KOPT-K1 (cell line): Measurements from ENCODE around the gene ANTXR2.

Experiments used
- H3K27ac ChIP-seq: fragments of 200-600 bp; sonication (generic); 2 replicates; pipeline ENCODE4 v1.5.1; 2016; ENCODE audit warnings: antibody characterized with exemption, mild to moderate bottlenecking, low read depth, low read length; ENCODE audit not compliant: poor library complexity, severe bottlenecking
- H3K36me3 ChIP-seq: fragments of 200-600 bp; sonication (generic); 2 replicates; pipeline ENCODE4 v1.5.1; 2017; ENCODE audit warnings: antibody characterized with exemption, mild to moderate bottlenecking, low read length, moderate library complexity; ENCODE audit not compliant: insufficient read depth
- H3K9me3 ChIP-seq: fragments of 200-600 bp; sonication (generic); 2 replicates; pipeline ENCODE4 v1.5.1; 2017; ENCODE audit warnings: antibody characterized with exemption, low read length, mild to moderate bottlenecking; ENCODE audit not compliant: insufficient read depth, poor library complexity, severe bottlenecking

ANTXR2 gene

DNA sequence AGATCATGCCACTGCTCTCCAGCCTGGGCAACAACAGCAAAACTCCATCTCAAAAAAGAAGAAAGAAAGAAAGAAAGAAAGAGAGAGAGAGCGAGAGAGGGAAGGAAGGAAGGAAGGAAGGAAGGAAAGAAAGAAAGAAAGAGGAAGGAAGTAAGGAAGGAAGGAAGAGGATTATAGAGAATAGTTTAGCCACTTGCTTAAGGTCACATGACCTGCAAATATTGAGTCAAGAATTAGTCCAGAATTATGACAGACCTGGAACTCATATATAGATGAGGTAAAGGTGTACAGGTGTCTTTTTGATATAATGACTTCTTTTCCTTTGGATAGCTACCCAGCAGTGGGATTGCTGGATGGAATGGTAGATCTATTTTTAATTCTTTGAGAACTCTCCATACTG lies 25.6 kb upstream of the ANTXR2 start:
- H3K9me3 ChIP-seq = no peaks in the 10 kb centered on the region
- H3K36me3 ChIP-seq = no peaks in the 10 kb centered on the region
- H3K27ac ChIP-seq = no peak overlapping the region

DNA sequence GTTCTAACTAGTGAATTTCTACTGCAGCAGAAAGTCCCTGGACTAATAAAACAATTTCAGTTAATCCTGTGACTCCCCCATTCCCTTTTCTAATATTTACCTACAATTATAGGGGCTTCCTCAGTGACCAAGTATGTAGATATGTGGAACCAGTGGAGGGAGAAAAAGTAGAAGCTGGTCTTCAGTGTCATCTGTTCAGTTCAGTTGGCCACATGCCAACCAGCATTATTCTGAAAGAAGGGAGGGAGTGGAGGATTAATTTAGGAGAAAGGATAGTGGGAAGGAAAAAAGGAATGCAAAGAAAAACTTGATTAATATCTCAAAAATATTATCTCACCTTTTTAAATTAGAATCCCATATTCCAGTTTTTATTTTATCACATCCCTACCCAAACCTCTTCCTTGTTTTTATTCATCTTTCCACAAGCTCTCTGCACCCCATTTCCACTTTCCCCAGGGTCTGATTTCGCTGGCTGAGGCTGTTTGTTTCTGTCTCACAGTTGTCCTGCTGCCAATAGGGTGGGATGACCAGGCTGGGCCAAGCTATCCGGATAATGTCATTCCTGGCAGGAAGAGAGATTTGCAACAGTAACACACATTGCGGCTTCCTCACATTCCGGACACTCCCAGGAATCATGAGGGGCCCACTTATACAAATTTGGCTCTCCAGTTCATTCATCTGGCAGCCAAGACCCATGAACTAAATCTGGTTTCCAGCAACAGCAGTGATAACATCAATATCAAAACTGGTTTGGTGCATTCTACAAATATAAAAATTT lies 24.6 kb upstream of the ANTXR2 start:
- Histone ChIP-seq H3K27ac (no peak overlapping the region), H3K36me3 (no peaks in the 10 kb centered on the region), H3K9me3 (no peaks in the 10 kb centered on the region)

DNA sequence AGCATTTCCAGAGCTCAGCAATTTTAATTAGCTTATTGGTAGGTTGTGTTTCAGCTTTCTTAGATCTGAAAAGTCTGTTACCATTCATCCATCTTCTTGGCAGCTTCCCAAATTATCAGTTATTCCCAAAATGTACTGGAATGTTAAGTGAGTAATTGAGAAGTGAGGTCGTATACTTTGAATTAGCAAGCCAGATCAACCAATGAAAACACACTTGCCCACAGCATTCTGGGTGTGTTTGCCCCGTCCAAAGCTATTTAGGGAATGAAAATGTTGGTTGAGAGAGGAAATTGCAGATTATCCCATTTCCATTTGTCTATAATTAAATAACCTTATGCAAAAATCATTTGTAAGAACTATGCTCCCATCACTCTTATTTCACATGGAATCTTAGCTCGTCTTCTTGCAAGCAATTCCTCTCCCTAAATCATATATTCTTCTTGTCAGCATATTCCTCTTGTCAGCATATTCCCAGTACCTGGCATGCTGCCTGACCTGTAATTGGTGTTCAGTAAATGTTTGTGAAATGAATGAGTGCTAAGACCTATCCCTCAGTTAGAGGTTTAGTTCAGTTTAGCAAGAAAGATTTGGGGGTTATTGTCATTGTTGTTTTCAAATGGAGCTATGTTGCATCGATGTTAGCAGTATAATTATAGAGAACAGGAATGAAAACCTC lies 23.3 kb upstream of the ANTXR2 start:
- H3K9me3 ChIP-seq = no peaks in the 10 kb centered on the region
- H3K36me3 ChIP-seq = no peaks in the 10 kb centered on the region
- no peak overlapping the region for H3K27ac ChIP-seq

DNA sequence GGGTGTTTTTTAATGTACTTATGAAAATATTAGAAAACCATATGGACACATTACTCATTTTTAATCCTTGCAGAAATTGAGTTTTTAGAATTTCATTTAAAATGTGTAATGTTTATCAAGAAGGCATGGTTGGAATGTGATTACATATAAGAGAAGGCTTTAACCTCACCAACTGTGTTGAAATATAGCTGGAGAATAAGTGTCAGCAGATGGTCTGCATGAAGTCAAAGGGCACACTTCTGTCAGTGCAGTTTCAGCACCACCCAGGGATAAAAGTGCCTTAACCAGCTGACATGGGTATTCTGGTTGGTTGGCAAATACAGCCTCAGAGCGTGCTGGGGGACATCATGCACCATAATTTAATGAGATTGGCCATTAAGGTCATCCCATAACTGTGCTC lies 21.2 kb upstream of the ANTXR2 start:
- H3K36me3 ChIP-seq = no peaks in the 10 kb centered on the region
- H3K9me3 ChIP-seq = no peaks in the 10 kb centered on the region
- no peak overlapping the region for H3K27ac ChIP-seq

DNA sequence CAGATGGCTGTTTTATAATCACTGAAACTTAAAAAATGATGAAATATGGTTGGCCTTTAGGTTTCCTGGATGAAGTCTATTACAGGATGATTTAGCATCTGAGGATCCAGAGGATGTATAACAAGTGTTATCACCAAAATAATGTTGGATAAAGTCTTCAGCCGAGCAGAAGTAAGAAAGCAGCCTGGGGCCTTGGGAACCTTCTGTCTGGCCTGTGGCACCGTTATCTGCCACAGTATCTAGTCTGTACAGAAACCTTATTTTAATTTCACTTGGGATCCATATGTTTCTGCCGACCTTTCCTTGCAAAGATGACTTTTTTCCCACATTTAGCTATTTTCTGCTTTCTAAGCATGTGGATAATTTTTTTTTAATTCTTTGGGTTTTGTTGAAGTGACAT lies 20.5 kb upstream of the ANTXR2 start:
- Histone ChIP-seq H3K27ac (no peak overlapping the region), H3K9me3 (no peaks in the 10 kb centered on the region), H3K36me3 (no peaks in the 10 kb centered on the region)

DNA sequence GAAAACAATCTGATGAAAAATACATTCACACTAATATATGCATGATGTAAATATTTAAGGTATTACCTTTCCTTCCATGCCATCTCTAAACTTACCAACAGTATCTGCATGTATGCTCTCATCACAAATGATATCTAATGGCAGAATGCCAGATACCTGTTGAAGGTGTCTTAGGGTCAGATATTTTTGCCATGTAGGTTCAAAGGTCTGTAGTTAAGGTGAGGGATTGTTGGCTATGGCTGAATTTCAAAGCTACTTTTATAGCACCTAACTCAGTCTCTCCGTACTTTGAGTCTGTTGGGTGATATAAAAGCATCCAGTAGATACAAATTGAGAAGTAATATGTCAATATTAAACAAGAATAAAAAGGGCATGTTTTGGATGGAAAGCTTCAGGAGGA lies 19.8 kb upstream of the ANTXR2 start:
- Histone ChIP-seq H3K27ac (no peak overlapping the region), H3K36me3 (no peaks in the 10 kb centered on the region), H3K9me3 (no peaks in the 10 kb centered on the region)

DNA sequence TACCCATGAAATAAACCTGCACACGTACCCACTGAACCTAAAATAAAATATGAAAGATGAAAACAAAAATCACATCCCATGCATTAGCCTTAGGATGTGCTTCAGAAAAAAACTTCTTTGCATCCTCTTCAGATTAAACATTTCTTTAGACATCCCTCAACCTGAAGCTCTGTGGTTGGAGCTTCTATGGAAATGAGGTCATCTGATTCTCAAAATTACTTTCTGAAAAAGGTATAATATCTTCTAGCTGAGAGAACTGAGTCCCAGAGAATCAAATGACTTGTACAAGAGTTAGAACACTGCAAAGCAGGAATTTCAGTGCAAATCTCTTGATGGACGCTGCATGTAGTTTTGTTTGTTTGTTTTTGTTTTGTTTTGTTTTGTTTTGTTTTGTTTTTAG lies 19.1 kb upstream of the ANTXR2 start:
- Histone ChIP-seq H3K27ac (no peak overlapping the region), H3K36me3 (no peaks in the 10 kb centered on the region), H3K9me3 (no peaks in the 10 kb centered on the region)

DNA sequence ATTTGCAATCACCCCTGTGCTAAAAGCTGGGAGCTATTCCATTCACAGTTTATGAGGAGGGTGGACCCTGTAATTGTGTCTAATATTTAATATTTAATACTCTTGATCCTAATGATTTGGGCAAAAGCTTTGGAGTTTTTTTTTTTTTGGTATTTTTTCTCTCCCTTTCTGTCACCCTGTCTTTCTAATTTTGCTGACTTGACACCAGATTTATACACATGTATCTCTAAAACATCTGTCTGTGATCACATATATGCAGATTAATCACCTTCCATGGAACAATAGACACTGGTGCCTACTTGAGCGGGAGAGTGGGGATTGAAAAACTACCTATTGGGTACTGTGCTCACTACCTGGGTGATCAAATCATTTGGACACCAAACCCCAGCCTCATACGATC lies 18.7 kb upstream of the ANTXR2 start:
- H3K36me3 ChIP-seq = no peaks in the 10 kb centered on the region

DNA sequence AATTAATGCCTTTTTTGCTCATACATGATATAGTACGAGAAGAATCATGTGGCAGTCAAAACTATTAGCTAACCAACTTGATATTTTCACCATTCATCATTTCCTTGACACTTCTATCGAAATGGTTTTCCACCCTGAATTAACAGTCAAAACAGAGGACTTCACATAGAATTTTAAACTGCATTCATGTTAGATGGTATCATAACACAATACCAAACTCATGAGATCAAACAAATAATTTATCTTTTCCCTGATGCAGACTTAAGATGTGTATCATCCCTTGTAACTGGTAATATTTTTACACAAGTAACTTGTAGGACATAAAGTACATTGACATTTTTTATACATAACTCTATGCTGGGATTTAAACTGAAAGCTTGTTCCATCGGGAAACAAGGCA lies 18.2 kb upstream of the ANTXR2 start:
- Histone ChIP-seq H3K9me3 (no peaks in the 10 kb centered on the region), H3K36me3 (no peaks in the 10 kb centered on the region), H3K27ac (no peak overlapping the region)

More for the DNA sequence above, 18.7 kb upstream of the ANTXR2 start:
- Histone ChIP-seq H3K9me3 (no peaks in the 10 kb centered on the region), H3K27ac (no peak overlapping the region)

DNA sequence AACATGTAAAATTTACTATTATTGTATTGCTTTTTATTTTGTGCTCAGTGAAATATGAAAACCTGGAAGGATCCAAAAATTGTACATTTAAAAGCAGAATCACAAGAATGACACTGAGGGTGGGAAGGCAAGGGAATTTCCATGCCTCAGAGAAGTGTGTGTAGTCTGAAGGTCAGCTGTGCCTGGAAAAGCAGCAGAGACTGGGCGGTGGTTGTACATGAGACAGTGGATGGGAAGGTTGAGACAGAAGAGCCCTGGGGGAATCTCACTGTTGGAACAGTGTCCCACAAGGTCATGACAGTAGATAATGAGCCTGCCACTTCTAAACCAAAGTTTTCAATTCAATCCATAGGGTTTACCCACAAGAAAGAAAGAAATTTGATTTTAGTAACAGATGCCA lies 17.1 kb upstream of the ANTXR2 start:
- Histone ChIP-seq H3K9me3 (no peaks in the 10 kb centered on the region), H3K27ac (no peak overlapping the region), H3K36me3 (no peaks in the 10 kb centered on the region)

DNA sequence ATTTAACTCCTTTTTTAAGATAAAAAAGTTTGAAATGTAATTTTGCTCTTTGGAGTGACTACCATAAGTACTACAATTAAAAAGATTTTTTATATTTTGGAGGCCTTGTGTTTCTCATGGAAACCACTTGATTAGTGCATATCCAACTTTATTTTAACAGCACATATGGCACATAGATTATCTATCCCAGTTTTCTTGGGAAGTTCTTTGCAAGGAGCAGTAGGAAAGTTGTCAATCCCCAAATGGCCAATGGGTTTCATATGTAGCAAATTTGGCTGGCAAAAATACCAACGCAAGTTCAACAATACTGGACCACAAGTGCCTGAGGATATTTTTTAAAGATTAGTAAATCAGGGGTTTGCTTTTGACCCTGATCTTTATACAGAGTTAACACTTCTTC lies 15.4 kb upstream of the ANTXR2 start:
- Histone ChIP-seq H3K9me3 (no peaks in the 10 kb centered on the region), H3K27ac (no peak overlapping the region), H3K36me3 (no peaks in the 10 kb centered on the region)

DNA sequence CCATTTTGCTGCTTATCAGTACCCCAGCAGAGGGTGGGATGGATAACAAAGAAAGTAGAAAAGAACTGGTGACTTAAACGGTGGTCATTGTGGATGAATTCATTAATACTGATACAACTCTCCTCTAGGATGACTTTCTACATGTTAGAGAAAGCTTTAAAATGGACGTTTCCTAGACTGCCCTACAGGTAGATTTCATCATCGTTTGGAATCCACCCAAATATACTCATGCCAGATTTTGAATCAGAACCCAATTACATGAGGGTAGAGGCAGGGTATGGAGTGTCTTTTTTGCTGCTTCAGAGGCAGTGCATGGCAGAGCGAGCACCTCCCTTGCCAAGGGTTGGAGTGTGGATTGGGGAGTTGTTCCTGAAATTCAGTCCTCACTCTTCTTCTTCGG lies 13.3 kb upstream of the ANTXR2 start:
- peaks cover 7% of the 10 kb centered on the region for H3K9me3 ChIP-seq

DNA sequence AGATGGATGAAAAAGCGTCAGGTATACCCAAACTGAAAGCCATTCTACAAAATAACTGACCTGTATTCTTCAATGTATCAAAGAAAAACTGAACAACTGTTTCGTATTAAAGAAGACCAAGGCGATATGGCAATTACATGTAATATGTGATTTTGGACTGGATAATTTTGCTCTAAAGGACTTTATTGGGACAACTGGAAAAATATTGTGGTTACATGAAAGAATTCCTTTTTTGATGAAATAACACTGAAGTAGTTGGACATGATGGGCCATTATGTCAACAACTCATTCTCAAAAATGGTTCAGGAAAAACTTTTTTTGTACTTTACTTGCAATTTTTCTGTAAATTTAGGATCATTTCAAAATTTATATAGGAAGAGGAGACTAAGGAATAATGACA lies 12.1 kb upstream of the ANTXR2 start:
- Histone ChIP-seq H3K9me3 (peaks cover 7% of the 10 kb centered on the region), H3K36me3 (no peaks in the 10 kb centered on the region), H3K27ac (no peak overlapping the region)

More for the DNA sequence above, 13.3 kb upstream of the ANTXR2 start:
- H3K27ac ChIP-seq = no peak overlapping the region
- no peaks in the 10 kb centered on the region for H3K36me3 ChIP-seq

DNA sequence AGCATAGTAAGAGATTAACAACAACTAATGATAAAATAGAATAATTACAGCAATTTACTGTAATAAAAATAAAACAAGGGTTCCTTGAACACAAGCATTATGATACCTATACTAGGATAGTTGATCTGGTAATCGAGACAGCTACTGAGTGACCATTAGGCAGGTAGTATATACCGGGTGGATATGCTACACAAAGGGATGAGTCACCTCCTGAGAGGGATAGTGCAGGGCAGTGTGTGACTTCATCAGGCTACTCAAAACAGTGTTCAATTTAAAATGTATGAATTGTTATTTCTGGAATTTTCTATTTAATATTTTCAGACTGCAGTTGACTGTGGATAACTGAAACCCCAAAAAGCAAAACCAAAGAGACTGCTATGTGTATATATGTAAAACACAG lies 9.7 kb upstream of the ANTXR2 start:
- H3K27ac ChIP-seq = no peak overlapping the region
- H3K36me3 ChIP-seq = no peaks in the 10 kb centered on the region
- H3K9me3 ChIP-seq = peaks cover 7% of the 10 kb centered on the region

DNA sequence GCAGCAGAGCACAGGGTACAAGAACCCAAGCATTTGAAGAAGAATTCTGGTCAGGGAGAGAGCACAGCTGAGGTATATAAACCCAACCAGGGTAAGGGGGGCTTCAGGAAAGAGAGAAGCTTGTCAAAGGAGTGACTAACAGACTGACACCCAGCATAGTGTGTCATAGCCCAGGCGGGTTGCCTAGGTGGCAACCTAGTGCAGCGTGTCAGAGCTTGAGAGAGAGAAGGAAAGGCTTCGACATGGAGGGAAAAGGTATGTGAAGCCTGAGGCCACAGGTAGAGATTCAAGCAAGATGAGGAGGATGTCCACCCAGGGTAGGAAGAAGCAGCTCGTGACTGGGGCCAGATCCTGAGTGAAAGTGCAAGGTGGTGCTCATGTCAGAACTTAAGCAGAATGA lies 8.5 kb upstream of the ANTXR2 start:
- Histone ChIP-seq H3K27ac (no peak overlapping the region), H3K36me3 (no peaks in the 10 kb centered on the region), H3K9me3 (peaks cover 7% of the 10 kb centered on the region)
